A673 (cell line): ENCODE results near the gene MRPL9.

Experiments used
- EZH2 ChIP-seq: fragments of 200-600 bp; sonication (generic); IDR thresholded peaks from 2 replicates; pipeline ENCODE4 v1.6.1; 2017; ENCODE audit warnings: borderline replicate concordance, low read depth, mild to moderate bottlenecking, mixed read lengths, antibody characterized with exemption, low read length; ENCODE audit not compliant: poor library complexity, severe bottlenecking
- TF ChIP-seq, protein P1 (sequence below): fragments of 300-800, 200-600 bp; sonication (generic); conservative IDR thresholded peaks from 2 replicates; pipeline ENCODE4 v1.5.1; 2017; ENCODE audit warnings: low read depth, mild to moderate bottlenecking, antibody characterized with exemption, low read length, moderate library complexity, mixed read lengths

DNA sequence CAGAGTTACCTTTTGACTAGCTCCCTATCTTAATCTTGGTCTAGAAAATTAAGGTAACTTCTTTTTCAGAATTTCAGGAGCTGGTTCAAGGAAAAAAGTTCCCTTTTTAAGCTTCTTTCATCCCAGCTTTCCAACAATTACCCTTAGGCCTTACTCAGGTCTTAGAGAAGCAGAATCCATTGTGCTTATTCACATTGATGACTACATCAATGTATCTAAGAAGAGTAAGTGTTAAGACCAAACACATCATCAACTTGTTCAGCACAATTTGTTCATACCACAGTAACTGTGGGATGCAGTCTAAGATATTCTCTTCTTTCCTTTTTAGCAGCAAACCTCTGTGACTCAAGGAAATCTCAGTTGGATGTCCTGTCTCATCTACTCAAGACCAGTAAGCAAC, 4.1 kb downstream of the MRPL9 start:
- TF ChIP-seq, protein P1, sequence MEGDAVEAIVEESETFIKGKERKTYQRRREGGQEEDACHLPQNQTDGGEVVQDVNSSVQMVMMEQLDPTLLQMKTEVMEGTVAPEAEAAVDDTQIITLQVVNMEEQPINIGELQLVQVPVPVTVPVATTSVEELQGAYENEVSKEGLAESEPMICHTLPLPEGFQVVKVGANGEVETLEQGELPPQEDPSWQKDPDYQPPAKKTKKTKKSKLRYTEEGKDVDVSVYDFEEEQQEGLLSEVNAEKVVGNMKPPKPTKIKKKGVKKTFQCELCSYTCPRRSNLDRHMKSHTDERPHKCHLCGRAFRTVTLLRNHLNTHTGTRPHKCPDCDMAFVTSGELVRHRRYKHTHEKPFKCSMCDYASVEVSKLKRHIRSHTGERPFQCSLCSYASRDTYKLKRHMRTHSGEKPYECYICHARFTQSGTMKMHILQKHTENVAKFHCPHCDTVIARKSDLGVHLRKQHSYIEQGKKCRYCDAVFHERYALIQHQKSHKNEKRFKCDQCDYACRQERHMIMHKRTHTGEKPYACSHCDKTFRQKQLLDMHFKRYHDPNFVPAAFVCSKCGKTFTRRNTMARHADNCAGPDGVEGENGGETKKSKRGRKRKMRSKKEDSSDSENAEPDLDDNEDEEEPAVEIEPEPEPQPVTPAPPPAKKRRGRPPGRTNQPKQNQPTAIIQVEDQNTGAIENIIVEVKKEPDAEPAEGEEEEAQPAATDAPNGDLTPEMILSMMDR = no peak
- TF ChIP-seq EZH2 = no peak
